Endothelial cell (in vitro differentiated cells): Measurements from ENCODE around the gene EXOC2. TPM values are rescaled to one million over a fixed set of nuclear protein-coding genes. Genes with fewer than 3 reads are reported as not detected.

Experiments
- DNase-seq: peaks from one replicate; pipeline ENCODE4 v3.0.0; 2021; ENCODE audit warnings: low spot score
- H3K27ac Mint-ChIP-seq: one replicate; pipeline ENCODE4 v1.8.0; 2021; ENCODE audit warnings: mixed read lengths, inconsistent platforms; ENCODE audit not compliant: unreplicated experiment
- H3K27me3 Mint-ChIP-seq: one replicate; pipeline ENCODE4 v1.8.0; 2021; ENCODE audit warnings: mild to moderate bottlenecking, moderate library complexity, mixed read lengths, inconsistent platforms; ENCODE audit not compliant: unreplicated experiment
- H3K36me3 Mint-ChIP-seq: one replicate; pipeline ENCODE4 v1.8.0; 2021; ENCODE audit warnings: mild to moderate bottlenecking, low read depth, mixed read lengths, inconsistent platforms; ENCODE audit not compliant: unreplicated experiment
- H3K4me1 Mint-ChIP-seq: one replicate; pipeline ENCODE4 v1.8.0; 2021; ENCODE audit warnings: mild to moderate bottlenecking, mixed read lengths, inconsistent platforms; ENCODE audit not compliant: unreplicated experiment
- H3K4me3 Mint-ChIP-seq: one replicate; pipeline ENCODE4 v1.8.0; 2021; ENCODE audit warnings: mild to moderate bottlenecking, mixed read lengths, inconsistent platforms; ENCODE audit not compliant: unreplicated experiment
- H3K9me3 Mint-ChIP-seq: one replicate; pipeline ENCODE4 v1.8.0; 2021; ENCODE audit warnings: mixed read lengths, inconsistent platforms; ENCODE audit not compliant: unreplicated experiment
- CTCF ChIP-seq: fragments of 200-600 bp; sonication (generic); IDR thresholded peaks from one replicate; pipeline ENCODE4 v1.5.0; 2021; ENCODE audit warnings: antibody characterized with exemption; ENCODE audit not compliant: unreplicated experiment
- total RNA-seq: library from RNA; stranded (reverse); fragmentation: NEBNext Ultra II Directional; extraction: Animal tissue kit (Norgen Biotek cat#: 25700); gene quantifications from one replicate; pipeline ENCODE4 v1.2.1, GENCODE V29; 2021; ENCODE audit not compliant: unreplicated experiment

The EXOC2 gene
- total RNA-seq, 1 donor from 2014 or later, result 34.6 TPM

- H3K4me1 Mint-ChIP-seq, result peaks cover 2% of the 10 kb centered on the region
- no peak for DNase-seq
Observed at GRCh38 chr6:505374-505773, 187.6 kb downstream of the EXOC2 start.

GRCh38 chr6:504446-504980 lies 188.4 kb downstream of the EXOC2 start:
- DNase-seq, result no peak
- Mint-ChIP-seq H3K36me3 (no peaks in the 10 kb centered on the region), H3K27me3 (no peaks in the 10 kb centered on the region), H3K9me3 (no peaks in the 10 kb centered on the region), H3K4me1 (no peaks in the 10 kb centered on the region), H3K27ac (no peak overlapping the region), H3K4me3 (no peak overlapping the region)
- TF ChIP-seq CTCF, result no peak

More at GRCh38 chr6:505374-505773, 187.6 kb downstream of the EXOC2 start:
- H3K9me3 Mint-ChIP-seq, result no peaks in the 10 kb centered on the region
- TF ChIP-seq CTCF, result no peak
- H3K27ac Mint-ChIP-seq, result no peak overlapping the region
- H3K4me3 Mint-ChIP-seq, result no peak overlapping the region
- H3K36me3 Mint-ChIP-seq, result no peaks in the 10 kb centered on the region
- H3K27me3 Mint-ChIP-seq, result no peaks in the 10 kb centered on the region

- TF ChIP-seq CTCF, result no peak
- Mint-ChIP-seq H3K27ac (no peak overlapping the region), H3K4me1 (no peaks in the 10 kb centered on the region), H3K4me3 (no peak overlapping the region), H3K36me3 (no peaks in the 10 kb centered on the region), H3K27me3 (no peaks in the 10 kb centered on the region), H3K9me3 (no peaks in the 10 kb centered on the region)
- no peak for DNase-seq
Observed at GRCh38 chr6:503610-504362, 189.2 kb downstream of the EXOC2 start.

- Mint-ChIP-seq H3K4me3 (no peak overlapping the region), H3K4me1 (no peaks in the 10 kb centered on the region), H3K27ac (no peak overlapping the region), H3K27me3 (no peaks in the 10 kb centered on the region), H3K9me3 (no peaks in the 10 kb centered on the region), H3K36me3 (no peaks in the 10 kb centered on the region)
- no peak for DNase-seq
- TF ChIP-seq CTCF, result no peak
Observed at GRCh38 chr6:502761-503160, 190.2 kb downstream of the EXOC2 start.

- H3K27ac Mint-ChIP-seq, result no peak overlapping the region
- H3K9me3 Mint-ChIP-seq, result no peaks in the 10 kb centered on the region
- no peak for TF ChIP-seq CTCF
- no peaks in the 10 kb centered on the region for H3K27me3 Mint-ChIP-seq
- H3K4me1 Mint-ChIP-seq, result no peaks in the 10 kb centered on the region
- H3K4me3 Mint-ChIP-seq, result no peak overlapping the region
- DNase-seq, result no peak
- H3K36me3 Mint-ChIP-seq, result no peaks in the 10 kb centered on the region
Observed at GRCh38 chr6:501891-502601, 190.9 kb downstream of the EXOC2 start.
